DND-41 (cell line): ENCODE results near the gene CYB5B.

ENCODE experiments used
- ATAC-seq: fragments of 200-7000 bp; cut with Tn5 transposase; 3 replicates; pipeline ENCODE4 v1.9.1; 2021; ENCODE audit warnings: low read depth; ENCODE audit not compliant: insufficient read depth
- DNase-seq: peaks from one replicate; pipeline ENCODE4 v3.0.0-alpha.2; 2020
- H2AFZ ChIP-seq: 2 replicates; pipeline ENCODE4 v1.6.0; 2012; ENCODE audit warnings: low read depth, low read length
- H3K27ac ChIP-seq: 2 replicates; pipeline ENCODE4 v1.5.1; 2012; ENCODE audit warnings: low read length, inconsistent platforms
- H3K27me3 ChIP-seq: fragments of 200-600 bp; sonication (generic); 2 replicates; pipeline ENCODE4 v1.6.0; 2012; ENCODE audit warnings: low read length, mild to moderate bottlenecking, inconsistent platforms; ENCODE audit not compliant: insufficient read depth, poor library complexity
- H3K36me3 ChIP-seq: 2 replicates; pipeline ENCODE4 v1.5.1; 2012; ENCODE audit warnings: low read length, inconsistent platforms; ENCODE audit not compliant: insufficient read depth
- H3K4me1 ChIP-seq: 2 replicates; pipeline ENCODE4 v1.5.1; 2012; ENCODE audit warnings: mild to moderate bottlenecking, low read length; ENCODE audit not compliant: insufficient read depth
- H3K4me2 ChIP-seq: 2 replicates; pipeline ENCODE4 v1.6.0; 2012; ENCODE audit warnings: mild to moderate bottlenecking, moderate library complexity, low read length, inconsistent platforms; ENCODE audit not compliant: insufficient read depth
- H3K4me3 ChIP-seq, 2 experiments: fragments of 200-600 bp in 1 of 2; shearing (Covaris generic) in 1 of 2; 2 replicates each; pipeline ENCODE4 v1.5.1; 2012 to 2016; ENCODE audit warnings: inconsistent platforms in 2 of 2, low read length in 2 of 2, mild to moderate bottlenecking in 2 of 2, low read depth in 1 of 2, moderate library complexity in 1 of 2
- H3K79me2 ChIP-seq: 2 replicates; pipeline ENCODE4 v1.6.0; 2012; ENCODE audit warnings: low read length, inconsistent platforms; ENCODE audit not compliant: insufficient read depth
- H3K9ac ChIP-seq: 2 replicates; pipeline ENCODE4 v1.6.0; 2012; ENCODE audit warnings: low read depth, mild to moderate bottlenecking, inconsistent platforms, low read length, moderate library complexity
- H3K9me3 ChIP-seq: 2 replicates; pipeline ENCODE4 v1.5.1; 2012; ENCODE audit warnings: low read length, moderate library complexity, mild to moderate bottlenecking, inconsistent platforms; ENCODE audit not compliant: insufficient read depth, severe bottlenecking
- H4K20me1 ChIP-seq: 2 replicates; pipeline ENCODE4 v1.6.0; 2012; ENCODE audit warnings: low read length; ENCODE audit not compliant: insufficient read depth
- CTCF ChIP-seq: IDR thresholded peaks from 2 replicates; pipeline ENCODE4 v1.5.1; 2012; ENCODE audit warnings: borderline replicate concordance, low read length, moderate library complexity, mild to moderate bottlenecking; ENCODE audit not compliant: poor library complexity, severe bottlenecking; ENCODE audit errors: extremely low read depth
- EZH2 ChIP-seq: IDR thresholded peaks from 3 replicates; pipeline ENCODE4 v1.6.1; 2012; ENCODE audit warnings: borderline replicate concordance, low read depth, mild to moderate bottlenecking, moderate library complexity, low read length, inconsistent platforms; ENCODE audit not compliant: severe bottlenecking

CYB5B gene

GRCh38 chr16:69486272-69486671 lies 61.9 kb downstream of the CYB5B start:
- H3K79me2 ChIP-seq = no peaks in the 10 kb centered on the region
- H3K36me3 ChIP-seq = no peaks in the 10 kb centered on the region
- H3K4me3 ChIP-seq = no peak overlapping the region
- no peak overlapping the region for H3K27ac ChIP-seq
- ATAC-seq (no peak), DNase-seq (no peak)
- H2AFZ ChIP-seq = no peak overlapping the region
- TF ChIP-seq EZH2 = no peak
- no peak for TF ChIP-seq CTCF
- no peak overlapping the region for H3K9ac ChIP-seq
- no peaks in the 10 kb centered on the region for H3K9me3 ChIP-seq
- no peaks in the 10 kb centered on the region for H4K20me1 ChIP-seq
- no peak overlapping the region for H3K4me2 ChIP-seq
- H3K4me1 ChIP-seq = no peaks in the 10 kb centered on the region
- H3K27me3 ChIP-seq = no peaks in the 10 kb centered on the region

DNA sequence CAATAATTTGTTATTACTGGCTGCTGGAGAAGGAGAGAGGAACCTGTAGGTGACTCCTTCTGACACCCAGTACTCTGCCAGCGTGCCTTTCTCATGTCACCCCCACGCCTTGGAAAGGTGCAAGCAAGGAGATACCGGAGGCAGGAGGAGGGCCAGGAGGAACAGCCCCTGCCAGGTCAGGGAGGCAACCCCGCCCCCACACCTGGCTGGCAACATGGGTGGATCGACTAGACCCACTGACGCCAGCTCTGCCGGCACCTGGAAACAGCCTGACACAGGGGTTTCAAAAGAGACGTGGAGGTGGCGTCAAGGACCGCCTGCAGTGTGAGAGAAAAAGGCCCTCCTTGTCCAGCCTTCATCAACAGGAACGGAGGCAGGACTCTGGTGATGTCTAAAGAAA lies 62.3 kb downstream of the CYB5B start:
- Histone ChIP-seq H3K4me3 (no peak overlapping the region), H3K27ac (no peak overlapping the region), H3K27me3 (no peaks in the 10 kb centered on the region), H3K79me2 (no peaks in the 10 kb centered on the region), H3K9me3 (no peaks in the 10 kb centered on the region), H4K20me1 (no peaks in the 10 kb centered on the region), H3K36me3 (no peaks in the 10 kb centered on the region), H2AFZ (no peak overlapping the region), H3K9ac (no peak overlapping the region), H3K4me2 (no peak overlapping the region), H3K4me1 (no peaks in the 10 kb centered on the region)
- DNase-seq = no peak
- TF ChIP-seq EZH2 (no peak), CTCF (no peak)
- ATAC-seq = no peak

DNA sequence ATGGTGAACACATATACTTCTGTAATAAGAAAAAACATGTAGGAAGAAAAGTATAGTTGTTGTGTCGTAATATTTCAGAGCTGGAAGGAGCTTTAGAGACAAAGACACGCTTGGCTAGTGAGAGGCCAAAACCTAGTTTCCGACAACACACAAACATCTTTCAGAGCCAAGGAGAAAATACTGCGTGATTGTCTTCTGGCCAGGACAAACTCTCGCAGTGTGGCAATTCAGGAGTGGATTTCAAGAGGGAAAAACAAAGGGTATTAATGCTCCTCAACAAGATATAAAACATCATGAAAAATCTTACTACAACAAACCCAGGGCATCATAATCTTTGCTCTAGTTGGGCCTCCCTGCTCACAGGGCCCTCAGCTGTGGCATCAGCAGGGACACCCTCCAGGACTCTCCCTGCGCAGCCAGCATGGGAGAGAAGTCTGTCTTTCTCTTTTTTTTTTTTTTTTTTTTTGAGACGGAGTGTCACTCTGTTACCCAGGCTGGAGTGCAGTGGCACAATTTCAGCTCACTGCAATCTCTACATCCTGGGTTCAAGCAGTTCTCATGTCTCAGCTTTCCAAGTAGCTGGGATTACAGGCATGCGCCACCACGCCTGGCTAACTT lies 66.4 kb downstream of the CYB5B start:
- no peaks in the 10 kb centered on the region for H3K27me3 ChIP-seq
- H3K79me2 ChIP-seq = no peaks in the 10 kb centered on the region
- H3K9ac ChIP-seq = no peak overlapping the region
- TF ChIP-seq CTCF (no peak), EZH2 (no peak)
- H3K4me1 ChIP-seq = no peaks in the 10 kb centered on the region
- H2AFZ ChIP-seq = no peak overlapping the region
- ATAC-seq (no peak), DNase-seq (no peak)
- no peaks in the 10 kb centered on the region for H3K9me3 ChIP-seq
- H3K27ac ChIP-seq = no peak overlapping the region
- H3K4me3 ChIP-seq = no peak overlapping the region
- H3K36me3 ChIP-seq = no peaks in the 10 kb centered on the region
- H4K20me1 ChIP-seq = no peaks in the 10 kb centered on the region
- no peak overlapping the region for H3K4me2 ChIP-seq

- no peaks in the 10 kb centered on the region for H4K20me1 ChIP-seq
- no peak overlapping the region for H3K27ac ChIP-seq
- H3K9me3 ChIP-seq = no peaks in the 10 kb centered on the region
- DNase-seq (no peak), ATAC-seq (no peak)
- TF ChIP-seq EZH2 (no peak), CTCF (peak; percentile 42)
- no peak overlapping the region for H3K4me2 ChIP-seq
- H3K79me2 ChIP-seq = no peaks in the 10 kb centered on the region
- H3K36me3 ChIP-seq = no peaks in the 10 kb centered on the region
- no peak overlapping the region for H3K9ac ChIP-seq
- no peaks in the 10 kb centered on the region for H3K27me3 ChIP-seq
- no peak overlapping the region for H3K4me3 ChIP-seq
- H3K4me1 ChIP-seq = no peaks in the 10 kb centered on the region
- H2AFZ ChIP-seq = no peak overlapping the region
Measured at GRCh38 chr16:69494991-69495392, 70.6 kb downstream of the CYB5B start.
